GM21528 (cell line): ENCODE data around the gene KRTAP3-2.
"Not testable (repeated sequence)": the region's sequence is repeated elsewhere in the genome, so short reads cannot be mapped to it uniquely, and the experiment has no call there.

Source experiments
- ATAC-seq: cut with Tn5 transposase; IDR thresholded peaks from one replicate; pipeline ENCODE4 v1.9.1; 2021; ENCODE audit warnings: mild to moderate bottlenecking, moderate library complexity; ENCODE audit not compliant: unreplicated experiment, low FRiP score

KRTAP3-2 gene

DNA sequence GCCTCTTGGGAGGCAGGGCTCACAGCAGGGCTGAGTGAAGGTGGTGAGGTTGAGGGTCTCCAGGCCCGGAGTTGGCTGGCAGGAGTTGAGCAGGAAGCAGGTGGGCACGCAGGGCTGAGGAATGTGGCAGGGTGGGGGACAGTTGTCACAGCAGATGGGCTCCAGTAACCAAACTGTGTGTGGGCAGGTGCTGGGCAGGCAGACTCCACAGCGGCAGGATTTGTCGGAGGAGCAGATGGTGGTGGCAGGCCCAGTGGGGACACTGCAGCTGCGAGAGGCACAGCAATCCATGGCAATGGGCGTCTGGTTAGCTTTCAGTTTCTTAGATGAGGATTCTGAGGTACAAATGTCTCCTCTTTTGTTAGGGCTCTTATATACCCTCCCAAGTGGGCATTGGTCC lies at the start of gene KRTAP3-2:
TSS of gene KRTAP3-2 (minus strand) at position 344 of the 400 bp plus-strand sequence. CDS start at position 291, 53 bp downstream.
- not testable (repeated sequence) for ATAC-seq

DNA sequence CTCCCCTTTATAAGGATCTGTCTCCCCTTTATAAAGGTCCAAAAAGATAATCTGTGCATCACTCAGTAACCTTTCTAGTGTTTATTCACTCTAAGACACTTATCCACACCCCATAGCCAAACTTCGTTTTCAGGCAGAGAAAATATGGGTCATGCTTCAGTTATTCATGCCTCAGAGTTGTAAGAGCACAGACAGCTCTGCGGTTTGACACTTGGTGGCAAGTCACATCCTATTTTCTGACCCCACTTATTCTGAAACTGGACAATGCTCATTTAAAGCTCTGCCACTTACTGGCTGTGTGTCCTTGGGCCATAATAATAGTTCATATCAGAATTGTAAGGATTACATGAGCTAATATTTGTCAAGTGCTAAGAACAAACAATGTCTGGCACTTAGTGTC lies 49.4 kb upstream of the KRTAP3-2 start:
- ATAC-seq, result no peak

DNA sequence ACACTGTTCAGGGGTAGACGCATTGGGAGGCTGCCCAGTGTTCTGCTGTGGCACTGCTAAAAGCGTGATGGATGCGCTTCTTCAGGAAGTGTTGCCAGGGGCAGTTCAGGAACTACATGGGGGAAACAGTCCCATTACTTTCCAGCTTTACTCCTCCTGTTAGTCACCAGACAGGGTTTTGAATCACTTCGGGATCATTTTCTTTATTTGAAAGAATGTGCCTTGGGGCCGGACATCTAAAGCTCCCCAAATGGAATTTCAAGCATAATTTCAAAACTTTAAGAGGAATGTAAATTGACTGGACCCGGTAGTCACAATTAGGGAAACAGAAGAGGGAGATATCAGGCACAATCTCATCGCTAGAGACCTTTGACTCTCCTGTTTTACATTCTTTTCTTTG lies 48.7 kb upstream of the KRTAP3-2 start:
- ATAC-seq, result no peak

DNA sequence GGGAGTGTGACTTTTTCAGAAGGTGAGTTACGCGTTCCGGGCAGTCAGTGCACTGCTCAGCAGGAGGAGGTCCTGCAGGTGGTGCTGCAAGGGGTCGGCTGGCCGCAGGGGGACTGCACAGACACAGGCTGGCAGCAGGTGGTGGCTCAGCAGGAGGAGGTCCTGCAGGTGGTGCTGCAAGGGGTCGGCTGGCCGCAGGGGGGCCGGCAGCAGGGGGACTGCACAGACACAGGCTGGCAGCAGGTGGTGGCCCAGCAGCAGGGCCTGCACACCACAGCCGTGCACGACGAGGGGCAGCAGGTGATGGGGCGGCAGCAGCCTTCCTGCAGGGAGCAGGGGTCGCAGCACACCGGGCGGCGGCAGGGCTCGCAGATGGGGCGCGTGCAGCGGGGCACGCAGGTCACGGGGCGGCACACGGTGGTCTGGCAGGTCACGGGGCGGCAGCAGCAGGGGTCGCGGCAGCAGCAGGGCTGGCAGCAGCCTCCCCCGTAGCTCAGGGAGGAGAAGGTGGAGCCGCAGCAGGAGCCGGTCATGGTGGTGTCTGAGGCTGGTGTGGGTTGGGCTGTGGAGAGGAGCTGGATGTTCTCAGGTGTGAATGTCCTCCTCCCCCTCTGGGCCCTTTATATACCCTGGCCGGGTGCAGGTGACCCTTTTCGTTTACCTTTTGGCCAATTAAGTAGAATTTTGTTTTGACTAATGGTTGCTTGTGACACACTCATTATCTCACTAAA lies 47.2 kb upstream of the KRTAP3-2 start, which contains the start of gene KRTAP2-1:
TSS of gene KRTAP2-1 (minus strand) at position 582 of the 731 bp plus-strand sequence. CDS start at position 533, 49 bp downstream.
- not testable (repeated sequence) for ATAC-seq

DNA sequence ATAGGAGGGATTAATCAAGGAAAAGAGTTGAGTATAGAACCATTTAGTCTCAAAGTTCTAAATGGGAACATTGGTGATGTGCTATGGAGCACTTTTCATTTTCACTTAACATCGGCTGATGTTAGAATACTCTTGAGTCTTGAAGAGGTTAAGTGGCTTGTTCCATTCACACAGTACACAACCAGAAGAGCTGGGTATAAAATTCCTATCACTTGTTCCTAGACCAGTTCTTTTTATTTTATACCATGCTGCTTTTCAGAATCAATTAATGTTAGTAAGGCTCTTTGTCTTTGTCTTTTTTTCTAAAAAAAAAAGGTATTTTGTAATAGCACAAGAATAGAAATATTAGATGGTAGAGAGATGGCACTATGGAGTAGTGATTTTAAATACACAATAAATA lies 43.2 kb upstream of the KRTAP3-2 start:
- no peak for ATAC-seq

DNA sequence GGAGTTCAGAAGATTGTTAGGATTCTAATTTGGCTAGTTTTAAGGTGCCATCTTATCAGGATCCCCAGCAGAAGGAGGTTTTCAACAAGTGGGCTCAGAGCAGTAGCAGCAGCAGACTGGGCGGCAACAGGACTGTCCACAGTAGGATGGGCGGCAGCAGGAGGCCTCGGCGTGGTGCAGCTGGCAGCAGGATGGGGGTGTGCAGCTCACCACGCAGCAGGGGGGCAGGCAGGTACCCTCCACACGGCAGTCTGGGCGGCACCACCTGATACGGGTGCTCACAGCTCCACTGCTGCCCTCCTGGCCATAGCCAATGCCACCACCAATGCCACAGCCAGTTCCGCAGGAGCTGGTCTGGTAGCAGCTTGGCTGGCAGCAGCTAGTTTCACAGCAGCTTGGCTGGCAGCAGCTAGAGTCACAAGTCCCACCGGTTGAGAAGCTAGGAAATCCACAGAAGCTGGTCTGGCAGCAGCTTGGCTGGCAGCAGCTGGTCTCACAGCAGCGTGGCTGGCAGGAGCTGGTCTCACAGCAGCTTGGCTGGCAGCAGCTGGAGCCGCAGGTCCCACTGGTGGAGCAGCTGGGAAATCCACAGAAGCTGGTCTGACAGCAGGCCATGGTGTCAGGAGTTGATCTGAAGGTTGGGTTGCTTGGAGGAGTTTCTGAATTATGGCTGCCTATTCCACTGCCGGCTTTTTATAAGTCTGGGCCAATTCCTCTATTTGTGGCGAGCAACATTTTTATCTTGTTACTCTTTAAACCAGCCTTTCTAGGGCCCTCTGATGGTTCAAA lies 41.3 kb upstream of the KRTAP3-2 start, which contains the start of gene KRTAP1-1:
TSS of gene KRTAP1-1 (minus strand) at position 668 of the 789 bp plus-strand sequence. CDS start at position 615, 53 bp downstream.
- ATAC-seq, result not testable (repeated sequence)

DNA sequence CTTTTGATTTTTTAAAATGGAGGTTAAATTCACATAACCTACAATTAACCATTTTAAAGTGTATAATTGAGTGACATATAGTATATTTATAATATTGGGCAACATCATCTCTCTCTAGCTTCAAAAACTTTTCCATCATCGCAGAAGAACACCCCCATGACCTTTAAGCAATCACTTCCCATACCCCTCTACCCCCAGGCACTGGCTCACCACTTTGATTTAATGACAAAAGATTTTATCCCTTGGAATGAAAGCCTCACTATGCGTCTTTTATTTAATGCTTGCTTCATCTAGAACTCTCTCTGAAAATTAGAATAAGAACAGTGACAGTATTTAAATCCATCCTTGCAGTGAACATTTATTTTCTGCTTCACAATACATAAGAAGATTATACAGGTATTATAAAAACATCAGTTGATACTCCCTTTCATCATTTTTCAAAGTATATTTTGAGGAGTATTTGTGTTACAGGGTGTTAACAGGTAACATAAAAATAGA lies 38.2 kb upstream of the KRTAP3-2 start:
- ATAC-seq, result no peak

DNA sequence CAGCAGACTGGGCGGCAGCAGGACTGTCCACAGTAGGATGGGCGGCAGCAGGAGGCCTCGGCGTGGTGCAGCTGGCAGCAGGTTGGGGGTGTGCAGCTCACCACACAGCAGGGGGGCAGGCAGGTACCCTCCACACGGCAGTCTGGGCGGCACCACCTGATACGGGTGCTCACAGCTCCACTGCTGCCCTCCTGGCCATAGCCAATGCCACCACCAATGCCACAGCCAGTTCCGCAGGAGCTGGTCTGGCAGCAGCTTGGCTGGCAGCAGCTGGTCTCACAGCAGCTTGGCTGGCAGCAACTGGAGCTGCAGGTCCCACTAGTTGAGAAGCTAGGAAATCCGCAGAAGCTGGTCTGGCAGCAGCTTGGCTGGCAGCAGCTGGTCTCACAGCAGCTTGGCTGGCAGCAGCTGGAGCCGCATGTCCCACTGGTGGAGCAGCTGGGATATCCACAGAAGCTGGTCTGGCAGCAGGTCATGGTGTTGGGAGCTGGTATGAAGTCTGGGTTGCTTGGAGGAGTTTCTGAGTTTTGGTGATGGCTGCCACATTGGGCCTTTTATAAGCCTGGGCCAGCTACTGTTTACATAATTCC lies 34.7 kb upstream of the KRTAP3-2 start, which contains the start of gene KRTAP1-3:
TSS of gene KRTAP1-3 (minus strand) at position 529 of the 590 bp plus-strand sequence. CDS start at position 476, 53 bp downstream.
- ATAC-seq, result not testable (repeated sequence)

DNA sequence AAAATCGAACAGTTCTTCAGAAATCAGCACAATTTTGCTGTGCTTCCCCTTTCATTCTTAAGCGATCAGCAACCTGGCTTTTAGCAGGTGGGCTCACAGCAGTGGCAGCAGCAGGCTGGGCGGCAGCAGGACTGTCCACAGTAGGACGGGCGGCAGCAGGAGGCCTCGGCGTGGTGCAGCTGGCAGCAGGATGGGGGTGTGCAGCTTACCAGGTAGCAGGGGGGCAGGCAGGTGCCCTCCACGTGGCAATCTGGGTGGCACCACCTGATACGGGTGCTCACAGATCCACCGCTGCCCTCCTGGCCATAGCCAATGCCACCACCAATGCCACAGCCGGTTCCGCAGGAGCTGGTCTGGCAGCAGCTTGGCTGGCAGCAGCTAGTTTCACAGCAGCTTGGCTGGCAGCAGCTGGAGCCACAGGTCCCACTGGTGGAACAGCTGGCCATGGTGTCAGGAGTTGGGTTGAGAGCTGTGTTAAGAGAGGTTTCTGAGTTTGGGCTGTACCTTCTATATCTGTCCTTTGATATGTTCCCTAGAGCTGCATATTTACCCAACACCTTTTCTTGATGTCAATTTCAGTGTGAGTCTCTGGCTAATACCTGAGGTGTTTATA lies 30.0 kb upstream of the KRTAP3-2 start, which contains the start of gene KRTAP1-4:
TSS of gene KRTAP1-4 (minus strand) at position 563 of the 613 bp plus-strand sequence. CDS start at position 446, 117 bp downstream.
- no peak for ATAC-seq

DNA sequence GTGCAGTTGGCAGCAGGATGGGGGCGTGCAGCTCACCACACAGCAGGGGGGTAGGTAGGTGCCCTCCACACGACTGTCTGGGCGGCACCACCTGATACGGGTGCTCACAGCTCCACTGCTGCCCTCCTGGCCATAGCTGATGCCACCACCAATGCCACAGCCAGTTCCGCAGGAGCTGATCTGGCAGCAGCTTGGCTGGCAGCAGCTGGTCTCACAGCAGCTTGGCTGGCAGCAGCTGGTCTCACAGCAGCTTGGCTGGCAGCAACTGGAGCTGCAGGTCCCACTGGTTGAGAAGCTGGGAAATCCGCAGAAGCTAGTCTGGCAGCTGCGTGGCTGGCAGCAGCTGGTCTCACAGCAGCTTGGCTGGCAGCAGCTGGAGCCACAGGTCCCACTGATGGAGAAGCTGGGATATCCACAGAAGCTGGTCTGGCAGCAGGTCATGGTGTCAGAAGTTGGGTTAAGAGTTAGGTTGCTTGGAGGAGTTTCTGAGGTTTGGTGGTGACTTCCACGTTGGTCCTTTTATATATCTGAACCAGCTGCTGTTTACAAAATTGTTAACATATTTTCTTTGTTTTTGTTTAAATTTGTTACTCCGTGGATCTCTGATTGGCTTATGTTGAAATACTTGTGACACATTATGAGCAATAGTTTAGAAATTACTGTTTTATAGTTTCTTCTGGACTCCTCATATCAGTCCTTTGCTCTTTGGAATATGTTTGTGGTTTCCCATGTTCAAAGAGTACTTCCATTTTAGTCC lies 27.2 kb upstream of the KRTAP3-2 start, which contains the start of gene KRTAP1-5:
TSS of gene KRTAP1-5 (minus strand) at position 494 of the 757 bp plus-strand sequence. CDS start at position 441, 53 bp downstream.
- ATAC-seq, result no peak

DNA sequence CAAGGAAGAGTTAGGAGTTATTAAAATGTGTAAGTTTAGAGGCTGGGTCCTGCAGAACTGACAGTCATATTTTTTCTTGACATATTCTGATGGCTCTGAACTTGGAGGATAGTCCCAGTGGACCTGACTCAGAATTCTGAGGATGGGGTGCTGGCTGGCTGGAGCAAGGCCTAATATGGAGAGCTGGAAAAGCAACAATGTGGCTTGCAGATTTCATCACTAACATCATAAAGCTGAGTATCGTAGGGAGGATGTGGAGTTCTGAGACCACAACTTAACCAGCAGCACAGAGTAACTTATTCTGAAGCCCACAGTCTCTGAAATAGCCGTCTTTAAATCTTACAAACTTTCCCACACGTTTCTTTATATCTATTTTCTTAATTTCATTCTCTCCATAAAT lies 25.0 kb upstream of the KRTAP3-2 start:
- no peak for ATAC-seq

DNA sequence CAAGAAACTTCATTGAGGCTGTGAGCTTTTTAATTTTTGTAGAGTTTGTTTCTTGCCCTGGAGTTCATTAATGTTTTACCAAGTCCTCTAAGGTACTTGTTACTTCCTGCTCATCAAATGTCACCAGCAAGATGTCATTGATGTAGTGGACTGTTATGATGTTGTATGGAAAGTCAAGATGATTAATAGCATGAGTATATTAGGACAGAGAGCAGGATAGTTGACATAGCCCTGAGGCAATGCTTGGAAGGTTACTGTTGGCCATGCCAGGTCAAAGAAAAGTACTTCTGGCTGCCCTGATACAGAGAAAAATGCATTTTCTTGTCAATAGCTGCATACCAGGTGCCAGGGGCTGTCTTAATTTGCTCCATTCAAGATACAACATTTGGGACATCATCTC lies 20.6 kb upstream of the KRTAP3-2 start:
- ATAC-seq, result no peak

DNA sequence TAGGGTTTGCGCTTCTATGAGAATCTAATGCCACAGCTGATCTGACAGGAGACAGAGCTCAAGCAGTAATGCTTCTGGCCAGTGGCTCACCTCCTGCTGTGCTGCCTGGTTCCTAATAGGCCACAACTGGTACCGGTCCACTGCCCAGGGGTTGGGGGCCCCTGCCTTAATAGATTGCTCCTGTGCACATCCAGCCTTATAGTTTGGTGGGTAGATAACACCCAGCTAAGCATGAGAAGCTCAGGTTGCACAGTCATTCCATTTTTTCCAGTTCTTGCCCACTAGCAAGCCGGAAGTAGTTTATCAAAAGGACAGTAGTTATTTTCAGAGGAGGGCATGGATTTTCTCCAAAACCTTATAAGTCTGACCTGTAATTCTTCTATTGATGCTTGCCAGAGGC lies 19.7 kb upstream of the KRTAP3-2 start:
- no peak for ATAC-seq

DNA sequence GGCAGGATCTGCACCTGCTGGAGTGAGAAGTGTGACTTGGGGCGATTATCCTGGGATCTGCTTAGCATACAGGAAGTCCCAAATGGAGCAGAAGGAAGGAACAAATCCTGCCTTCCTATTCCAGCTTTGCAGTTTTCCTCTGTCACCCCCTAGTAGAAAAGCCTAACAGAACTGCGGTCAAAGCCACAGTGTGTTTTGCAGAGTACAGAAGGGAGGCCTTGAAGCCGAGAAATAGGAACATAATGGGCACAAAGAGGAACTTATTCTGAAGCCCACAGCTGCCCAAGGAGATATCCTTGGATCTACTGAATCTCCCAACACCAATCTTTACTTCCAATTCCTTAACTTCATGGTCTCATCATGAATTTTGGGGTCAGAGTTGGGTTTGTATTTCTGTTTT lies 18.8 kb upstream of the KRTAP3-2 start:
- ATAC-seq, result no peak

DNA sequence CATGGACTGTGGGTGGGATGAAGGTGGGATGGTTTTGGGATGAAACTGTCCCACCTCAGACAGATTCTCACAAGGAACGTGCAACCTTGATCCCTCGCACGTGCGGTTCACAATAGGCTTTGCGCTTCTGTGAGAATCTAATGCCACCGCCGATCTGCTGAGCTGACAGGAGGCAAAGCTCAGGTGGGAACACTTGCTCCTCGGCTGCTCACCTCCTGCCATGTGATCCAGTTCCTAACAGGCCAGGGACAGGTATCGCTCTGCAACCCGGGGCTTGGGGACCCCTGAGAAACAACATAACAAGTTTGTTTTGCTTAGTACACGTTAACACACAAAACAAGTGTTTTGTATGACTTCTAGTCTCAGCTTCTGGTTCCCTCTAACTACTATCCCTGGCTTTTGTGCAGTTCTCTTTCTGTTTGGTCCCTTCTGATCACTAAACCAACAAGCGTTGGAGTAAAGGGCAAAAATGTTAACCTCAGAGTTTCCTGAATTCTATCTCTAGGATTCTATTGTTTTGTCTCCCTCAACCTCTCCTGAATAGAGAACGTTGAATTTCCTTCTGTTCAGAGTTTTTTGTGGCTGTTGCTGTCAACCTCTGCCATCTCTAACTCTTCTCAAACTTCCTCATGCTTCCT lies 17.0 kb upstream of the KRTAP3-2 start:
- no peak for ATAC-seq

DNA sequence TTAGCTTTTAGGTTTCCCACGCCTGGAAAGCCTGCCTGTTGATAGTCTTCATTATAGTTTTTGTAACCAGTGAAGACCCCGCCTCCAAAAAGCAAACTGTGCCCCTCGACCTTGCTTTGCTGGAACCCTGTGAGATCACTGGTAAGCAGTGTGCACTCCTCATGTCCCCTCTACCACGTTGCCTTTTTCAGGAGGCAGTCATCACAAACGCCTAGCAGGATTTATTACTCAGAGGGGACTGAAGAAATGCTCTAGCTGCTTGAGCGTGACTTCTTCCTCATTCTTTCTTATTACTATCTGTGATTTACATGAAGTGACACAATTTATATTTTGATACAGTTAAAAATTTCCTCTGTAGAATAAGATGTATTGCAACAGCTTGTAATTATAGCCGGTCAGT lies 15.7 kb upstream of the KRTAP3-2 start:
- no peak for ATAC-seq

DNA sequence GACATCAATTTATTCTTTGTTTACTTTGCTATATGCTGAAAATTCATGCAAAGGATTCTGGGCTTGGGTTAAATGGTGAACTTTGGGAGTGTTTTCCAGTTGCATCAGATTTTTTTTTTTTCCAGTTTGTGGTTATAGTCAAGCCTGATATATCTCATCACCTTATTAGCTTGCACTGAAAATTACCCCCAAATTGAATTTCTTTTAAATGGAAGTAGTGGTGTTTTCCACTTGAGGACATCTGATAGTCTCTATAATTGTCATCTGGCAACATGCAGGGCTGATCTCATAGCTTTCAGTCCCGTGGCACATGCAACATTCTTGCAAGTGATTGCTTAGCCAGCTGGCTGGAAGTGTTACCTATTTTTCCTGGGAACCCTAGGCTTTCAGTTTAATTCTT lies 13.9 kb upstream of the KRTAP3-2 start:
- no peak for ATAC-seq

DNA sequence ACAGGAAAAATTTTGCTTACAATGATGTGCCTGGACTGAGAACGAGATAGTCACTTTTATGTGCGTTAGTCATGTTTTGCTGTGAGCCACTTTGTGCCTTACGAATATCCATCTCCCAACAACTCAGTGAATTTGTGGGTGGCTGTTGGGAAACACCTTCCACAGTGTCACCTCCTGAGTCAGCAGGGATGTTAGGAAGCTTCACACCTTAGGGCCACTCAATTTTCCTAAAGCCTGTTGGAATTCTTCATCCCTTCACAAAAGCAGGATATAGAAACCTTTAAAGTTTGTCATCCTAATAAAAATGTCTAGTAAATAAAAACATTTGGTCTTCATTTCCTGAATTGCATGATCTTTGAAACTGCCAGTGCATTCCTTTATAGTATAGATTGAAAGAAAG lies 13.5 kb upstream of the KRTAP3-2 start:
- no peak for ATAC-seq
